Neural crest cell (in vitro differentiated cells): Measurements from ENCODE around the gene ZNF611. TPM values are rescaled to one million over a fixed set of nuclear protein-coding genes. Genes with fewer than 3 reads are reported as not detected.

Experiments
- total RNA-seq: library from RNA; stranded (reverse); gene quantifications from 2 replicates; pipeline ENCODE4 v1.2.1, GENCODE V29; 2021

The ZNF611 gene
- total RNA-seq, 1 donor from 2014 or later = 25.7 TPM

Other genes with a start within 250 kb of the ZNF611 start
- gene ZNF808, start 207.4 kb downstream of the ZNF611 start, total RNA-seq = 23.4 and 25.9 TPM in 2 replicates
- 17.3 and 18.7 TPM in 2 replicates for gene ZNF701, start 164.8 kb downstream of the ZNF611 start, total RNA-seq
- 45.6 and 46.3 TPM in 2 replicates for gene ZNF83, start 96.7 kb downstream of the ZNF611 start, total RNA-seq
- gene ZNF600, start 51.7 kb upstream of the ZNF611 start, total RNA-seq = 2.1 and 2.3 TPM in 2 replicates
- gene ZNF28, start 86.6 kb upstream of the ZNF611 start, total RNA-seq = 15.8 and 19.4 TPM in 2 replicates
- gene ZNF468, start 122.6 kb upstream of the ZNF611 start, total RNA-seq = 20.9 and 27.9 TPM in 2 replicates
- 26.9 and 38.1 TPM in 2 replicates for gene ZNF320, start 162.6 kb upstream of the ZNF611 start, total RNA-seq
- gene ZNF888, start 188.4 kb upstream of the ZNF611 start, total RNA-seq = 8.0 and 8.2 TPM in 2 replicates
- 12.0 and 13.8 TPM in 2 replicates for gene ZNF816, start 227.8 kb upstream of the ZNF611 start, total RNA-seq